WI38 (cell line): ENCODE results near the gene MARS1.

Source experiments
- H3K4me3 ChIP-seq: 2 replicates; pipeline ENCODE4 v1.5.1; 2011; ENCODE audit warnings: low read depth, mild to moderate bottlenecking, control low read depth, low read length
- CTCF ChIP-seq: IDR thresholded peaks from 2 replicates; pipeline ENCODE4 v1.5.1; 2012; ENCODE audit warnings: low read depth, mild to moderate bottlenecking, control low read depth, low read length

Gene MARS1

GRCh38 chr12:57514720-57515407, 27.0 kb downstream of the MARS1 start:
- TF ChIP-seq CTCF = no peak

DNA sequence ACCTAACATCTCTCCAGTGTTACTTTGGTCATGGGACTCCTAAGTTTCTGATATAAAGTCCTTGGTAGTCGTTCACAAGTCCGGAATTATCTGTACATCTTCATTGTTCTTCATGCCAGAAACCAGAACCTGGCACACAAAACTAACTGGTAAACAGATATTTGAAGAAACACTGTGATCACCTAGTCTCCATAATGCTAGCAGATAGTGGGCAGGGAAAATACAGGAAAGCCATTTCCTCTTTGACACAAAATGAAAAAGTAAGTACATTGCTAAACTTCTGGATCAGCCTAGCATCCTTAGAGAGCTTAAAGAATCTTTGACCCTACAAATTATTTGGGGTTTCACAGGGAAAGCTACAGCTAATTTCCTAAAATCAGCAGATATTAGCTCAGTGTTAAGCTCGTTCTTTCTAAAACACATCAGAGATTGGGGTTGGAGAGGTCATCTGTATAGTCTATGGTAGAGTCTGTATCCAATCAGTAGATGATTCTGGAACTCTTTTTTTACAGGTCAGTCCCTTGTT, 27.6 kb downstream of the MARS1 start:
- H3K4me3 ChIP-seq = no peak overlapping the region
- TF ChIP-seq CTCF = no peak

More at GRCh38 chr12:57514720-57515407, 27.0 kb downstream of the MARS1 start:
- H3K4me3 ChIP-seq = no peak overlapping the region

DNA sequence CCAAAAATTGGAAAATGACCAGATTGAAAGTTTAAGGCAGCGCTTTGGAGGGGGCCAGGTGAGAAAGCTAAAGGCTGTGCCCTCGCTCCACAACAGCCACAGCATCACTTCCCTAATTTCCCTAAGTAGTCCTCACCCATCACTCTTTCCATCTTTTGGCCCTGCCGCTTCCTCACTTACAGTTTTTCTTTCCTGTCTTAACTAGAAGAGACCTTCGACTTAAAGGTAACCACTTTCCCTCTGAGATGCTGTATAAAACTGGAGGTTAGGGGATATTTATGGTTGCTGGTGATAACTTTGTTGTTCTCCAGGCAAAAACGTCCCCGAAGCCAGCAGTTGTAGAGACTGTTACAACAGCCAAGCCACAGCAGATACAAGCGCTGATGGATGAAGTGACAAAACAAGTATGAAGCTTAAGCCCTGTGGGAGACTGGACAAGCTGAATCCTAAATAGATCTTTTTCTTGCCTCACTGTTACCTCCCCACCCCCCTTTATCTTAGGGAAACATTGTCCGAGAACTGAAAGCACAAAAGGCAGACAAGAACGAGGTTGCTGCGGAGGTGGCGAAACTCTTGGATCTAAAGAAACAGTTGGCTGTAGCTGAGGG, 28.2 kb downstream of the MARS1 start:
- no peak for TF ChIP-seq CTCF
- H3K4me3 ChIP-seq = no peak overlapping the region

- TF ChIP-seq CTCF = no peak
- H3K4me3 ChIP-seq = no peak overlapping the region
Measured at GRCh38 chr12:57516617-57517153, 28.8 kb downstream of the MARS1 start.

DNA sequence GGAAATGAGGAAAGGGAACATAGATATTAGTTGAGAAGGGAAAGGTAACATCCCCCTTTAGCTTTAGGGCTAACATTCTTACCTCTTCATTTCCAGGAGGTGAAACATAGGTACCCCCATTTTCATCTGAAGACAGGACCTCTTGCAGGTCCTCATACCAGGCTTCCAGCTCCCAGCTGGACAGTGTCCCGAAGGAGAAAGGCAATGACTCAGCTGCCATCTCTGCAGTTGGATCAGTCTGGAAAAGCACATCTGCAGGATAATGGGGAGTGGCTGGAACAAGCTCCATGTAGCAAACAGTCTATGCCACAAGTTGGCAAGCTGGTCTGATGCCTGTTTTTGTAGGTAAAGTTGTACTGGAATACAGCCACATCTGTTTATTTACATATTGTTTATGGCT, 29.3 kb downstream of the MARS1 start:
- H3K4me3 ChIP-seq = no peak overlapping the region
- TF ChIP-seq CTCF = no peak

GRCh38 chr12:57517718-57518117, 29.9 kb downstream of the MARS1 start:
- peak overlapping the region; percentile 99 for H3K4me3 ChIP-seq

DNA sequence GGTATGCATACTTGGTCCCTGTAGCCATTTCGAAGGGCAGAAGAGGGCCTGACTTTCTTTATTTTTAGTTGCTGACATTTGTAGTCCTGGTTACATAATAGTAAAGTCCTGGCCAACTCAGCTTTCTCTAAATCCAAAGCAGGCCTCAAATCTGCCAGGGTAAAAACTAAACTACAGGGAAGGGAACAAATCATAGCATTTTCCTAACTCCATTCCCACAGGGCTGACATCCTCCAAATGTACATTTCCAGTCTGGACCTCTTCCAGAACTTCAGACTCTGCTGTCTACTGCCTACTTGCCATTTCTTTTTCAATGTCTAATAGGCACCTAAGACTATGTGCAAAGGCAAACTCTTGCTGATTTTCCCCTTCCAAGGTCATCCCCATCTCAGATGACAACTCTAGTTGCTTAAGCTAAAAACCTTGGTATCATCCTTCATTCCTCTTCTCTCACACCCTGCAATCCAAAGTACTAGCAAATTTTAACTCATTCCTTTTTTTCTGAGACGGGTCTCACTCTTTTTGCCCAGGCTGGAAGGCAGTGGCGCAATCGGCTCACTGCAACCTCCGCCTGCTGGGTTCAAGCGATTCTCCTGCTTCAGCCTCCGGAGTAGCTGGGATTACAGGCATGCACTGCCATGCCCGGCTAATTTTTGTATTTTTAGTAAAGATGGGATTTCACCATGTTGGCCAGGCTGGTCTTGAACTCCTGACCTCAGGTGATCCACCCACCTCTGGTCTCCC, 30.5 kb downstream of the MARS1 start:
- H3K4me3 ChIP-seq = peak overlapping the region; percentile 99
- TF ChIP-seq CTCF = no peak
